Measurements from ENCODE around the gene ST3GAL2. TPM values are rescaled to one million over a fixed set of nuclear protein-coding genes. Genes with fewer than 3 reads are reported as not detected.
A peak's percentile ranks its signal among the peaks of the same experiment; 100 is the strongest.

The ST3GAL2 gene
- total and polyA plus RNA-seq, 9 of the 15 experiments (the other 6 are each of a cell fraction or from before 2014, with no cell fraction given) = 1.5 to 108 (median 34.3) TPM

GRCh38 chr16:70402916-70403659, 35.8 kb downstream of the ST3GAL2 start (continued):
- peak; percentile 85 for TF ChIP-seq ZNF121 (CRISPR knock-in tag; conservative IDR thresholded peaks at IDR 0.05)

- Histone ChIP-seq H3K9ac (ENCODE audit: insufficient read depth in 1 of 2, low read depth in 2 of 2, low read length in 2 of 2) (peak overlapping the region in 1 of 2 experiments; percentile 80; a peak in 2 of 4 replicates), H3K27me3 (ENCODE audit: control insufficient read depth in 2 of 2, insufficient read depth in 2 of 2, low read length in 2 of 2) (no peaks in the 10 kb centered on the region), H3K36me3 (ENCODE audit: control insufficient read depth, insufficient read depth, low read length) (peaks cover 83% of the 10 kb centered on the region), H3K4me1 (replicated peaks in 1 of 2; ENCODE audit: control insufficient read depth in 2 of 2, insufficient read depth in 2 of 2, low read length in 2 of 2) (peaks cover 34 to 51% of the 10 kb centered on the region in 2 experiments), H3K27ac (ENCODE audit: extremely low read depth, low read depth, low read length) (no peak overlapping the region), H2AFZ (ENCODE audit: low read depth, low read length) (no peak overlapping the region), H3K9me3 (replicated peaks; ENCODE audit: control insufficient read depth, insufficient read depth, low read depth, low read length) (no peaks in the 10 kb centered on the region), H3K4me2 (ENCODE audit: insufficient read depth, low read length) (no peak overlapping the region), H3K9me1 (ENCODE audit: control insufficient read depth, insufficient read depth, low read length) (peaks cover 5% of the 10 kb centered on the region), H3K4me3 (no peak overlapping the region), H3K79me2 (ENCODE audit: control insufficient read depth, insufficient read depth, low read length) (peaks cover 91% of the 10 kb centered on the region), H4K20me1 (replicated peaks; ENCODE audit: control insufficient read depth, insufficient read depth, low read length) (peaks cover 12% of the 10 kb centered on the region; the same call in 1 of the 2 replicates)
- ChIA-PET CTCF (ENCODE audit: low intra/inter-chr PET ratio) (no interaction called here), POLR2A (interaction anchor here (1.0 to 1.5 kb wide), 2 partner anchors 13 to 123 kb away, joined by 3 read pairs; no protein-coding TSS in a partner anchor)
- intact Hi-C loops (cut with micrococcal nuclease) = loop anchor here (5.0 kb wide), 1 partner anchor 122 kb away; the partner anchor contains the start of genes COG4 and SF3B3
- no TSS peak for BruUV-seq (replicated peaks)
- WGBS (ENCODE audit: insufficient coverage, low coverage, missing lambda C conversion rate) = 89% methylated on average over 10 of the region's 10 CpGs
- in situ Hi-C loops (cut with MboI) = loop anchor here (10.0 kb wide), 1 partner anchor 65 kb away; no protein-coding TSS in a partner anchor
- FAIRE-seq (no peak), DNase-seq (ENCODE audit: extremely low read depth in 1 of 4, low spot score in 3 of 4) (no peak), ATAC-seq (no peak)
- TF ChIP-seq MEIS2 (IDR thresholded peaks at IDR 0.05; ENCODE audit: partially characterized antibody) (no peak), FOXK2 (conservative IDR thresholded peaks at IDR 0.05 in 1 of 2, IDR thresholded peaks at IDR 0.05 in 1 of 2; ENCODE audit: low read depth in 2 of 2) (no peak), MTF1 (CRISPR knock-in tag; IDR thresholded peaks at IDR 0.05; ENCODE audit: borderline replicate concordance) (no peak), HDAC1 (IDR thresholded peaks at IDR 0.05) (no peak), WHSC1 (IDR thresholded peaks at IDR 0.05; ENCODE audit: low read length) (no peak), TBP (optimal IDR thresholded peaks at IDR 0.05; ENCODE audit: low read depth, low read length) (no peak)
- TF ChIP-seq, protein P1, sequence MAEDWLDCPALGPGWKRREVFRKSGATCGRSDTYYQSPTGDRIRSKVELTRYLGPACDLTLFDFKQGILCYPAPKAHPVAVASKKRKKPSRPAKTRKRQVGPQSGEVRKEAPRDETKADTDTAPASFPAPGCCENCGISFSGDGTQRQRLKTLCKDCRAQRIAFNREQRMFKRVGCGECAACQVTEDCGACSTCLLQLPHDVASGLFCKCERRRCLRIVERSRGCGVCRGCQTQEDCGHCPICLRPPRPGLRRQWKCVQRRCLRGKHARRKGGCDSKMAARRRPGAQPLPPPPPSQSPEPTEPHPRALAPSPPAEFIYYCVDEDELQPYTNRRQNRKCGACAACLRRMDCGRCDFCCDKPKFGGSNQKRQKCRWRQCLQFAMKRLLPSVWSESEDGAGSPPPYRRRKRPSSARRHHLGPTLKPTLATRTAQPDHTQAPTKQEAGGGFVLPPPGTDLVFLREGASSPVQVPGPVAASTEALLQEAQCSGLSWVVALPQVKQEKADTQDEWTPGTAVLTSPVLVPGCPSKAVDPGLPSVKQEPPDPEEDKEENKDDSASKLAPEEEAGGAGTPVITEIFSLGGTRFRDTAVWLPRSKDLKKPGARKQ (CRISPR knock-in tag; IDR thresholded peaks at IDR 0.05) = no peak
Measured at GRCh38 chr16:70399951-70400350, 38.9 kb downstream of the ST3GAL2 start.

Measured in K562 (cell line).